K562 treated with DMSO at 1 percent for 48 hours (cell line): ENCODE results near the gene DDX1. TPM values are rescaled to one million over a fixed set of nuclear protein-coding genes. Genes with fewer than 3 reads are reported as not detected.

Experiments
- total RNA-seq: library from RNA; unstranded; fragments of 300-600 nt; gene quantifications from 2 replicates; pipeline ENCODE4 v1.2.3, GENCODE V29; 2022; ENCODE audit warnings: low replicate concordance; ENCODE audit errors: extremely low read depth

Gene DDX1
- 143 TPM in 1 of 2 replicates, not detected in the other for total RNA-seq

DNA sequence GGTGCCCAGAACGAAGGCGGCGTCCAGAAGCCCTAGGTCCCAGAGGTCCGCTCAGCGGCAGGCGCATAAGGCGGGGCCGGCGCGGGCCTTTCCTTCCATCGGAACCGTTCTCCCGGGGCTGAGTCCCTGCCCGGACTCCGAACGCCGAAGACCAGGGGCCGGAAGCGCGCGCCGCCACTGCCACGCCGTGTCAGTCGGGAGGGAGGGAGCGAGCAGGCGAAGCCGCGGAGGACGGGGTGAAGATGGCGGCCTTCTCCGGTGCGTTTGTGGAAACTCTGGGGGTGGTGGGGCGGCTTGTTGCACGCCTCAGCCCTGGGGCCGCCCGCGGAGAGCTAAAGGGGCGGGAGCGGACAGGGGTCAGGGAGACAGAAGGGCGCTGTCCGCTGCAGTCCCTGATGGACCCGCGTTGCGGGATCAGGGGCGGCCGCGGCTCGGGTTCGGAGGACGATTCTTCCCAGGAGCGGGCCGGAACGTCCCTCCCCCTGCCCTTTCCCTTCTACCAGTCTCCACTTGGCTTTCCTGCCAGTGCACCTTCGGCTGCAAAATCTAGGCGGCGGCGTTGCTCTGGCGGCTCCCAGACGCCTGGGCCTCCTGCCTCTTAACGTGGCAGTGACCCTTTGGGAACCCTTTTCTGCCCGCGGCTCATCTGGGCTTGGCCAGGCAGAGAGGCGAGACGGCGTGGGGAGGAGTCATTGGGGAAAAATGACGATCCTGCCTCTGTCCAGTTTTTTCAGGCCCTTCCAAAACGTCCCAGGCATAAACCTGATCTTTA, at the start of gene DDX1:
Gene DDX1 (plus strand): TSS at position 177 of the 772 bp plus-strand sequence. CDS start 66 bp downstream, at position 243.

DNA sequence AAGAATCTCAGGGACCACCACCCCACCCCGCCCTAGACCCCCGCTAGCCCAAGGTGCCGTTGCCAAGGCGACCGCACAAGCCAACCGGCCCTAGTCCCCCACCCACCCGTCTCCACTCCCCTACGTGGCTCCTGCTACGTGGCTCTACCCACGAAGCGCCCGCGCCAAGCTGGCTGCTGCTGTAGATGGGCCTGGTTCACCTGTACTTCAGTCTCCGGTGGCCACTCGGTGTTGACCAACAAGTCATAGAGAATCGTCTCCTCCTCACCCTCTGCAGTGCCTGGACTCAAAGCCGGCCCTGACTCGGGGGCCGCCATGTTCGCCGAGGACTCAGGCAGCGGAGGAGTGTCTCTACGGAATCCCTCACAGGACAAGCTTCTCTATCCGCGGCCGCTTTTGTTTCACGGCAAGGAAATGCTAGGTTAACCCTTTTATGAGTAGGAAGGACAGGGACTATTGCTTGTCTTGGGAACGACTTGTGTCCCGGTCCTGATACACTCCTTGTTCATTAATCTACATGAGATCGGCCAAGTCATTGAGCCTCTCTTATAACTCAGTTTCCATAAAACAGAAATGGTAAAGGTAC, 30.6 kb upstream of the DDX1 start, which contains the start of gene NBAS:
Gene NBAS (minus strand): TSS at position 347 of the 586 bp plus-strand sequence. CDS start 30 bp downstream, at position 317.

Other genes with a start within 250 kb of the DDX1 start
- not detected in 2 replicates for gene NBAS, start 30.5 kb upstream of the DDX1 start, total RNA-seq